Hematopoietic multipotent progenitor cell (in vitro differentiated cells): ENCODE measurements around the gene WWC1. TPM values are rescaled to one million over a fixed set of nuclear protein-coding genes. Genes with fewer than 3 reads are reported as not detected.

Experiments used
- DNase-seq, 3 donors: peaks; one replicate each; pipeline ENCODE4 v3.0.0-alpha.2; 2011 to 2015; ENCODE audit warnings: low read depth in 2 of 3, low spot score in 2 of 3
- total RNA-seq: library from RNA; depleted of rRNA; stranded (reverse); fragments of >200 nt; gene quantifications from one replicate; pipeline ENCODE4 v1.2.3, GENCODE V29; 2012

The WWC1 gene
- total RNA-seq, 1 donor = 0.54 TPM

DNA sequence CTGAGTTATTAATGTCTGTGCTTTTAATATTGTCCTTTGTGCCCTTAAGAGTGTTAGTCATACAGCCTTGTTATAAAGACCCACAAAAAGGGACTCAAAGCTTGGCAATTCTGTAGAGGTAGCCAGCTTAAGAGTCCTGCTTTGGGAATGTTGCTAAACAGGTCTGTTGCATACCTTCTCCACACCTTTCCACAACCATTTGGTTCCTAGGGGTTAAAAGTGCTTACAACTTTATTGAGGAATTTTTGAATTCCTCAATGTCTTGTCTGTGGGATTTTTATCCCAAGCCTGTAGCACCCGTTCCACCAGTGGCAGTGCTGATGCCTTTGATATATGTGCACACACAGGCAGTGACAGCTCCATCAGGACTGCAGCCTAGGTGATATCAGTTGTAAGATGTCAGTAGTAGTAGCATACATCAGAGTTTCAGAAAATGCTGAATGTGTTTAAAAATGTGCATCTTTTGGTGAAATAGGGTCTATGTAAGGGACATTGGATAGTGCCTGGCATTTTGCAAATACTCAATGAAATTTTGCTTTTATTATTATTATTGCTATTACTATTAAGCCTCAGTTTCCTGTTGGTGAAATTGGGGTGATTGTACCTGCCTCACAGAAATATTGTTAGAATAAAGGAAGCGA lies 68.5 kb downstream of the WWC1 start:
- DNase-seq = no peak

DNA sequence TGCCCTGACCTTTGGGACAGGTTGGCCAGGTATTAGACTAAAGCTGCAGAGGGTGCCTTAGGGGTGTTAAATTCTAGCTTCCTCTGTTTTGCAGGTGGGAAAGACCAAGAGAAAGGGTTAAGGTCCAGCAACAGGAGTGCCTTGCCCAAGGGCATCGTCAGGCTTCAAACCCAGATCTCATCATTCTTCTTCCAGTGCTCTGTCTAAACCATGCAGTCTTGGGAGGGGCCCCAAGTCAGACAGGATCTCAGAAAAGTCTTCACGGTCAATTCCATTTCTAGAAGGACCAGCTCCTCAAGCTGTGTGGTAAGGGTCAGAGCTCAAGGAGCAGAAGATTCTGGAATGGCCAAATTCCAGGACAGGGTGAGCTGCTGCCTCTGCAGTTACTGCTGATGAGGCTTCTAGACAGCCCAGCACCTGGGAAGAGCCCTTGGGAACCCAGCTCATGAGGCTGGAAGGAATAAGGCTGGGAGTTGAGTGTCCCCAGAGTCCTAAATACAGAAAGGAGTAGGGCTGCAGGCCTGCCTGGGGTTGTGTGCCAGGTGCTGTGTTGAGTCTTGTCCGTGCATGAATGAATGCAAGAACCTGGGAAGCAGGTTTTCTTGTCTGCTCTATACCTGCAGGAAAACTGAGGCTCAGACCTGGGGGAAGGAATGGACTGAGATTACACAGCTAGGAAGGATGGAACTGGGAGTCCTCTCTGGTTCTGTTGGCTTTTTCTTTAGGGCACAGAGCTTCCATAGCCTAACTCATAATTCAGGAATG lies 69.3 kb downstream of the WWC1 start:
- no peak for DNase-seq

DNA sequence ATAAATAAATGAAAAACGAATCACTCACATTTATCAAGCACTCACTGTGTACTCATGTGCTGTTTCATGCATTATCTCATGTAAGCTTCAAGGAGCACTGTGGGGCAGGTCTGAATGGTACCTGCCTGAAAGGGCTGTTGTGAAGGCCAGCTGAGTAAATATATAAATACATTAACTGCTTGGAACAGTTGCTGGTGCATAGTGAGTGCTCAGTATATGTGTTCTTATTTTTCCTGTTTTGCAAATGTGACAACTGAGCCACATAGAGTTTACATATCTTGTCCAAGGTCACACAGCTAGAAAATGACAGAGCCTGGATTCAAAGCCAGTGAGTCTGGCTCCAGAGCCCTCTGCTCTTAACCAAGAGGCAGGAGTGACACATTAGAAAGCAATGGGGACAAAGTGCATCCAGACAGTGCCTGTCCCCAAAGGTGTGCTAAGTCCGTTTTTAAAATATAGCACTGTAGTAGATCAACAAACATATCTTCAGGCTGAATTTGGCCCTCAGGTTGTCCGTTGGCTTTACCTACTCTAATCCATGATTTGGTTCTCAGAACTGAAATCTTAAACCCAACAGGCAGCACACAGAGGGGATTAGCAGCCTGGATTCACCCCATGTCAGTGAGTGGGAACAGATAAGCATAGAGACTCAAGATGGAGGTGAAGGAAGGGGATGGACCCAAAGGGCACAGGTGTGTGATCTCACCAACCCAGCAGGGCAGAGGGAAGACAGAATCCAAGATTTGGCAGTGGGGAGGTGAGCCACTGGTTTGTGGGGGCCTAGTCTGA lies 70.8 kb downstream of the WWC1 start:
- DNase-seq = no peak

DNA sequence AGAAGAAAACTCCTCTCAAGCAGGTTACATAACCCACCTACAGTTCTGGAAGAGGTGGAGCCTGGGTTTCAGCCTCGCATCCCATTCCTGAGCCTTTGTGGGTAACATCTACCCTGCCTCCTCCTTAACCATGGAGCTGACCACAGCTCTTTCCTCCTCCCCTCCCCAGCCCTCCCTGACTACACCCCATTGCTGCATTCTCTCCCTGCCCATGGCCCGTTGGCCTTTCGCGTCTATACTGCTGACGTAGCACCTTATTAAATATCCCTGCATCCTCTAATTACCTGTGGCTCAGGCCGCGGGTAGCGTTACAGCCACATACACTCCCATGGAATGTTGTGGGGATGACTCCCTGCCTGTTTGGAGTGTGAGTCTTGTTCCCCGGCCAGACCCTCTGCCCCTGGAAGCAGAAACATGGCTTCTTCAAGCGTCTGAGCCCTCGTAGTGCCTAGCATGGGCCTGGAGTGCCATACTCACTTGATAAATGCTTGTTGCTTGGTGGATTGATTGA lies 72.8 kb downstream of the WWC1 start:
- DNase-seq = no peak

DNA sequence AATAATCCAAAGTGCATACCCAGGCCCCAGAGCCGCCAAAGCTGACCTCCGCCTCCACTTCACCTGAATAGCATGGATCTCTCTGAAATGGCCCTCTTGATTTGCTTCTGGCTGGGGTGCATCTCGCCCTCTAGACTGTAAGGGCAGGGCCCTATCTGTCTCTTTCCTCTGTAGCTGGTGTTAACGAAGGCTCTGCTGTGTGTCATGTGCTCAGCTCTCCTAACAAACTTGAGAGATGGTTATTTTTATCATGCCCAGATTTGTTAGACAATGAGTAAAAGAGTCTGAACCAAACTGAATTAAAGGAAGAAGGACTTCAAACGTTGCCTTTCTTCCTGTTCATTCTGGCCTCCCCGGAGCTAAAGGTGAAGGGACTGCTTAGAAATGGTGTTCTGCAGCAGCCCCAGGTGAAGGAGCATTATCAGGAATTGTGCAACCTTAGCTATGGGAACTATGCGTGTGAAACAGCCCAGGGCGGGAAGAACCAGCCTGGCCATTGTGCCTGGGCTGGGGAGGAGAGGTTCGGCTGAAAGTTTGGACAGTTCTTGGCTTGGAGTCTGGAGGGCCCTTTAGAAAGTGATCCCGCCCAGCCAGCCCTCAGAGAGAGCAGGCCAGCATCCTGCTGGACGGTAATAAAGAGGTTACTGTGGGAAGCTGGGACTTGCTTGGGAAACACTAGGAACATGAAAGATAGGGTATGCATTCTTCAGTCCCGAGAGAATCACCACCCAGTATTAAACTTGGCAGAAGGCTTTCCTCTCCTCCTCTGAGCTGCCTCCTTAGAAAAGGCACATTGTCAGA lies 73.5 kb downstream of the WWC1 start:
- no peak for DNase-seq

DNA sequence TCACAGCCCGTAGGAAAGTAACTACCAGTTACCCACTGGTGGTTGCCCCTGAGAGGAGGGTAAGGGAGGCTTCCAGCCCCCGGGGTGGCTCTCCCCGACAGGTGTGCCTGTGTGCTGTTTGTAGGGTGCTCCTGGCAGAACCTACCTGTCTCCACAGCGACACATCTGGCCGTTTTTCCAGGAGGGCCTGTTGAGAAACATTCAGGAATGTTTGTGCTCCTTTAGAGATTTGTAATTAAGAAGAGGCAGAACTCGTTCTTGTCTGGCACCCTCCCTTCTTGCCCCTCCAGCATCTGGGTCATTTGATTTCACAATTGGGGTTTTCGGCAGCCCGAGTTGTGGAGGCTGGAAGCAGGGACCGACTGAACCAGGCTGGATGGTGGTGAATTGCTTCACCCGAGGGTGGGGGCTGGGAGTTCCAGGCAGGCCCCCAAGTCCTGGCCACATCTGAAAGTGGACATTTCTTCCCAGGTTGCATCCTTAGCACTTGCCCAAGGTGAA lies 74.2 kb downstream of the WWC1 start:
- DNase-seq = no peak

DNA sequence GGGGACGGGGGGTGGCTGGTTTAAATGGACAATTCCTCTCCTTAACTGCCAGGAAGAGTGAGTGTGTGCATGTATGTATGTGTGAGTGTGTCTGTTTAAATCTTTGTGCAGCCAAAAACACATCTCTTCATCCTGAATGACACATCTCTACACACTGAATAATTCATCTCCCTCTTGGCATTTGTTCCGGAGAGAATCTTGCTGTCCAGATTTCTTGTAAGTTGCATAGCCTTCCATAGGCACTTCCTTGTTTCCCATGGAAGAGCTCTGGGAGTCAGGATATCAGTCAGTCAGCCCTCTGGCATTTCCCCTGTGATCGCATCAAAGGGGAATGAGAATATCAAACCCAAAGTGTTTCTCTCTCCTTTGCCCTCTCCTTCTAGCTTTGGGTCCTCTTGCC lies 74.7 kb downstream of the WWC1 start:
- DNase-seq = no peak

DNA sequence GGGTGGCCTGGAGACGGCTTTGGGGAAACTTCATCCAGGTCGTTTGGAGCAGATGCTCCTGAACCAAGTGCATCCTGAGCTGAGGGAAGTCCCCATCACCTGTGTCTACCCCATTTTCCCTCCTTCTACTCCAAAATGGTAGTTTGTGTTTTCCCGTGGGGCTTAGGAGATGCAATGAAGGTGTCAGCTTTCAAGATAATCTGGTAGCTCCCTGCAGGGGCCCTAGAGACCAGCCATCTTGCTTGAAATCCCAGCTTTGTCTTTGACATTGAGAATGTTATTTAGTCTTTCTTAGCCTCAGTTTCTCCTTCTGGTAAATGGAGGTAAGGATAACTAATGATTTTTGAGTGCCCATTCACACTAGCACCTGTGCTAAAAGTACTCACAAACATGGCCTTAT lies 77.4 kb downstream of the WWC1 start:
- no peak for DNase-seq

DNA sequence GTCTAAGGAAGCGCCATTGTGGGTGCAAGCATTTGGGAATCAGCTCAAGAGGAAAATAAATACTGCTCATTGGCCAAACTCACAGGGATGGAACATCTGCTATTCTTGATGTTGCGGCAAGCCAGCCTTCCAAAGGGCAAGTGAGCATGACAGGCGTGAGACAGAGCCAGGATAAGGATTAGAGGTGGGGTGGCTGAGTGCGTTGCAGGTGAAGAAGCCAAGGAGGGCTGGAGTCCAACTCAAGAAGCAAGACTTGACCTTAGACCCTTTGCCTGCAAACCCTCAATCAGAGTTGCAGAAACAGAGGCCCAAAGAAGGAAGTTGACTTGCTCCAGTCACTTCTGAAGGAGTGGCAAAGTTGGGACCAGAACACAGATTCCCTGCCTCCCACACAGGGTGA lies 79.4 kb downstream of the WWC1 start:
- no peak for DNase-seq

DNA sequence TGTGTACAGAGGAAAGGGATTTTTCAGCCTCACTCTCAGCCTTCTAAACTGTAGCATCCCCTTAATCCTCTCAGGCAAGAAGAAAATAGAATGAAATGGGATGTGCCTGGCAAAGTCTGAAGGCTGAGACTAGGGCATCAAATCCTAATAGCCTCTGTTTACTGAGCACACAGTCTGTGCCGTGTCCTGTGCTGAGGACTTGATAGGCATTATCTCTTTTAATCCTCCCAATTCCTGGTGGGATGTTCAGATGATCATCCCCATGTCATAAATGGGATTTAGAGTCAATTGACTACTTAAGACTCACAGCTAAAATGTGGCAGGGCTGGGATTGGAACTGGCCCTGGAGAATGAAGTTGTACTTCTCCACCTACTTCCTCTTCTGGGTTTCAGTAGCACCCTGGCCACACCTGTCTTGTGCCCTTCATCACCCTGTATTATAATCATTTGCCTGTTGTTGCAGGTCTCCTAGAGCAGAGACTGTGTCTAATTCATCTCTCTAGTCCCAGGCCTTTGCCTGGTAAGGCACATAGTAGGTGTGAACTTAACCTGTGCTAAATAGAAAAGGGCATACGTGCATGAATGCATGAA lies 81.0 kb downstream of the WWC1 start:
- no peak for DNase-seq

DNA sequence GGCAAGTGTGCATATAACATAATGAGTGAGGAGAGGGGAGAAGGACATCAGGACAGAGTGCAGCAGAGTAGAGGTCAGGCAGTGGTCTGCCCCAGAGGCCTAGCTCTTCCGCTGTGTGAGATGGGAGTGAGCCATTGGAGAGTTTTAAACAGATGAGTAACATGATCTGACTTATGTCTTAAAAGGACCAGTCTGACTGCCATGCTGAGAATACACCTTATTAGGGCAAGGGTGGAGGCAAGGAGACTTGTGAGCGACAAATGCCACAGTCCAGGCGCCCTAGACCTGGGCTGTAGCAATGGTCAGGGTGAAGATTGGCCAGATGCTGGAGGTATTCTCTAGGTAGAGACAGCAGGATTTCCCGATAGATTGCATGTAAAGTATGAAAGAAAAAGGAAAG lies 83.1 kb downstream of the WWC1 start:
- DNase-seq = no peak

DNA sequence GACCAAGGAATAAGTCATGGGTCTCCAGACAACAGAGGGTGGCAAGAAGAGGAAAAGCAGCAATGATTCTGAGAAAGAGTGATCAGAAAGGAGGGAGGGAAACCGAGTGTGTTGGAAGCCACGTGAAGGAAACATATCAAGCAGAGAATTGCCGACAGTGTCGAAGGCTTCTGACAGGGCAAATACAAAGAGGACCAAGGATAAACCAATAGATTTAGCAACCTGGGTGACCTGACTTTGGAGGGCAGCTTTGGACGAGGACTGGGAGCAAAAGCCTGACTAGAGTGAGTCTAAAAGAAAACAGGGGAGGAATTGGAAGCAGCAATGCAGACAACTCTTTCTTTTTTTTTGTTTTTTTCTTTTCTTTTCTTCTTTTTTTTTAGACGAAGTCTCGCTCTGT lies 83.8 kb downstream of the WWC1 start:
- DNase-seq = no peak

DNA sequence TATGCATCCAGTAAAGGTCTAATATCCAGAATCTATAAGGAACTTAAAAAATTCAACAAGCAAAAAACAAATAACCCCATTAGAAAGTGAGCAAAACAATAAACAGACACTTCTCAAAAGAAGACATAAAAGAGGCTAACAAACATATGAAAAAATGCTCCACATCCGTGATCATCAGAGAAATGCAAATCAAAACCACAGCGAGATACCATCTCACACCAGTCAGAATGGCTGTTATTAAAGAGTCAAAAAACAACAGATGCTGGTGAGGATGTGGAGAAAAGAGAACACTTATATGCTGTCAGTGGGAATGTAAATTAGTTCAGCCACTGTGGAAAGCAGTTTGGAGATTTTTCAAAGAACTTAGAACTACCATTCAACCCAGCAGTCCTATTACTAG lies 86.1 kb downstream of the WWC1 start:
- DNase-seq = no peak

DNA sequence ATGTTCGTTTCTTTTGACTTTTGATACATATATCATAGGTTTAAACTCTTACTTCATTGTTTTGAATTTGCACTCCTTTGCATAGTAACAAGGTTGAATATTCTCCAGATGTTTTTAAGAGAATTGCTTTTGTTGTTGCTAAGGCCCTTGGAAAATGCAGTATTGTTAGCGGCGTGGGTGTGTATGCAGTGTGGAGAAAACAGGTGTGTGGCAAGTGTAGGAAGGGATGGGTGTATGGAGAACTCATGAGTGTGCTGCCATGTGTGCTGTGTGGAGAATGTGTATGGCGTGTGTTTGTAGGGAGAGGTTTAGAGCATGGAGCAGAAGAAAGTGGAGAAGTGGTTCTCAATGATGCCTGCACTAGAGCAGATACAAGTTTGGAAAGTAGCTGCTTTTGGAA lies 87.3 kb downstream of the WWC1 start:
- DNase-seq = no peak

DNA sequence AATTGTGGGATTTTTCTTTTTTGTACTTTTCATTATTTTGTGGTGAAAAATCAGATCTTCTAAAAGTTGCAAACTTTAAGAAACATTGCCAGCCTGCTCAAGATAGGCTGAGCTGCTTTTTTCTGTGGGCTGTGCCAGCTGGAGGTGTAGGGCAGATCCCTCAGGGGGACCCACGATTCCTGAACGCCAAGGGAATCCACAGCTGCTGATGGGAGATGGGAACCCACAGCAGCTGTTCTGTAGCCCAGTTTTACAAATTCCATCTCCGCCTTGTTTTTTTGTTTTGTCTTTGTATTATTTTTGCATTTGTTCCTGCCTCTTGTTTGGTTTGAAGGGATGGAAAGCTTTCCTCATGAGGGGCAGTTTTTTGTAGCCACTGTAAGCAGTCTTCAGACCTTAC lies 91.0 kb downstream of the WWC1 start:
- DNase-seq = no peak

DNA sequence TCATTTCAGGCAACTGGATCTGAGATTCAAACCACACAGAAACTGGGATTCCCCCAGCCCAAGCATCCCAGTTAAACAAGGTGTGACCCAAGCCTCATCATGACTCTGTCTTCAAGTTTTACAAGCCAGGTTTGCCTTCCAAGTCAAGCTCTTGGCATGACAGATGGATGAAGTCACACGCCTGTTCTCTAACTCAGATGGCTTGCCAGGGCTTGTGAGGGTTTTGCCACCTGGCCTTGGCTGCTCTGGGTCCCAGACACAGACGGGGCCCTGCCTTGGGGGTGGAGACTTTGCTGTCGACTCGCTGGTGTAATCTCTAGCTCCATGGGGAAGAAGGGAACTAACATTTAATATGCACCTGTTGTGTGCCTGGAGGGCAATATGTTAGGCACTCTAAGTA lies 99.0 kb downstream of the WWC1 start:
- DNase-seq = no peak

DNA sequence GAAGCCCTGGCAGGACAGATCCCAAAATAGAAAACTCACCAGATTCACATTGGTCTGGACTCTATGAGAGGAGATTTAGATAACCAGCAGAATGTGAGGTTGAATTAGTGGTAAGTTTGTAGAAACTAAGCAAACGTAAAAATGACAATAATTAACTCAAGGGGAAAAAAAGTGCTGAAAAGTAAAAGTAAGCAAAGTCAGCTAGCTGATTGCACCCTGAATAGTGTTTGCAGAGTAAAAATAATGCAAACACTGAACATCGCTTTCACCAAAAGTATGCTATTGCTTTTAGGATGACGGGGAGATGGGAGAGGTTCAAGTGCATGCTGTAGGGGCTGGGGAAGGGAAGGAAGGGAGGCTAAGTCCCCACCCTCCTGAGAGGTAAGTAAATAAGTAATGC lies 102.3 kb downstream of the WWC1 start:
- DNase-seq = no peak

DNA sequence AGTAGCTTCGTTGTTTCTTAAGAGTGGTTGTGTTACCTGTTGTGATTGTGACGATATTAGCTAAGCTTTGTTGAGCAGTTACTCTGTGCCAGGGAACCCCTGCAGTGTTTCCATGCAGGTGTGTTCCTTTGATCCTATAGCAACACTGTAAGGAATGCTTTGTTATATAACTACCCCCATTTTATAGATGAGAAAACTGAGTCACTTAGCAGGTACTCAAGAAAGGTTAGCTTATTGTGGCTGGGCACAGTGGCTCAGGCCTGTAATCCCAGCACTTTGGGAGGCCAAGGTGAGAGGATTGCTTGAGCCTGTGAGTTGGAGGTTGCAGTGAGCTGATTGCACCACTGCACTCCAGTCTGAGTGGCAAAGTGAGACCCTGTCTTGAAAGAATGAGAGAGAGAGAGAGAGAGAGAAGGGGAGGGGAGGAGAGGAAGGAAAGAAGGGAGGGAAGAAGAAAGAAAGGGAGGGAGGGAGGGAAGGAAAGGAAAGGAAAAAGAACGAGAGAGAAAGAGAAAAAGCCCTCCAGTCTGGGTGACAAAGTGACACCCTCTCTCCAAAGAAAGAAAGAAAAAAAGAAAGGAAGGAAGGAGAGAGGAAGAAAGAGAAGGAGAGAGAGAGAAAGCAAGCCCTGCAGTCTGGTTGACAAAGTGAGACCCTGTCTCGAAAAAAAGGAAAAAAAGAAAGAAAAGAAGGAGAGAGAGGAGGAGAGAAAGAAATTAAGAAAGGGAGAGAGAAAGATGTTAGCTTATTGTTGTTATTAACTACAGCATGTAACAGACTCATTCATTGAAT lies 109.2 kb downstream of the WWC1 start:
- DNase-seq = no peak

DNA sequence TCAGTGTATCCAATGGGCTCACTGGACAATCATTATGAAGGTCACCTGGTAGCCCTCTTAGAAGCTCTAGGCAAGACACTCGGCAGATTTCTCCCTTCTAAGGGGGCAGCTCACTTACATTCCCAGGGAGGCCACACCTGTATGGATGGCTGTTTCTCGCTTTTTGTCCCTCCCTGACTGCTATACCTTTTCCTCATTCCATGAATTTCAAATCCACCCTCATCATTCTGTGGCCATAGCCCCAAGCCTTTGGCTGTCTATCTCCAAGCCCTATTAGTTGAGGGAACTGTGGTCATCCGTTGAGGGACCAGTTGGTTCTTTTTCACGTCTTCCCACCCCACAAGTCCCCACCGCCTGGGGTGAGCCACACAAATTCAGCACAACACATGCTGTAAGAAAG lies 109.8 kb downstream of the WWC1 start:
- DNase-seq = no peak
